NB4 (cell line): ENCODE results near the gene KRT1.

Experiments used
- CTCF ChIP-seq: IDR thresholded peaks from one replicate; pipeline ENCODE4 v1.5.1; 2012; ENCODE audit warnings: low read depth, low read length
- MYC ChIP-seq: IDR thresholded peaks from 2 replicates; pipeline ENCODE4 v1.6.1; 2011; ENCODE audit warnings: low read depth, low read length
- POLR2A ChIP-seq: IDR thresholded peaks from 2 replicates; pipeline ENCODE4 v1.6.1; 2011; ENCODE audit warnings: mild to moderate bottlenecking; ENCODE audit not compliant: insufficient read length; ENCODE audit errors: extremely low read depth

- no peak for TF ChIP-seq POLR2A
- TF ChIP-seq CTCF: no peak
- TF ChIP-seq MYC: no peak
These were observed 9.2 kb downstream of the KRT1 start for GRCh38 chr12:52670961-52671360.
